ENCODE results near the gene DPP7.

Gene DPP7

GRCh38 chr9:137160716-137161557, 46.4 kb upstream of the DPP7 start:
- no peak for TF ChIP-seq CTCF (IDR thresholded peaks at IDR 0.05; ENCODE audit: insufficient read depth, low read depth, low read length, missing control alignments)
- H3K4me3 ChIP-seq (ENCODE audit: low read depth, low read length) = no peak overlapping the region
- DNase-seq (ENCODE audit: low read depth) = no peak

- TF ChIP-seq CTCF (IDR thresholded peaks at IDR 0.05; ENCODE audit: insufficient read depth, low read depth, low read length, missing control alignments) = no peak
- DNase-seq (ENCODE audit: low read depth) = no peak
- no peak overlapping the region for H3K4me3 ChIP-seq (ENCODE audit: low read depth, low read length)
These were observed 45.5 kb upstream of the DPP7 start for GRCh38 chr9:137160054-137160425.

- no peak for TF ChIP-seq CTCF (IDR thresholded peaks at IDR 0.05; ENCODE audit: insufficient read depth, low read depth, low read length, missing control alignments)
- DNase-seq (ENCODE audit: low read depth) = peak; percentile 63
- H3K4me3 ChIP-seq (ENCODE audit: low read depth, low read length) = no peak overlapping the region
These were observed 44.8 kb upstream of the DPP7 start for GRCh38 chr9:137159105-137160053.

- no peak overlapping the region for H3K4me3 ChIP-seq (ENCODE audit: low read depth, low read length)
- peak; percentile 39 for DNase-seq (ENCODE audit: low read depth)
- TF ChIP-seq CTCF (IDR thresholded peaks at IDR 0.05; ENCODE audit: insufficient read depth, low read depth, low read length, missing control alignments) = no peak
These were observed 44.1 kb upstream of the DPP7 start for GRCh38 chr9:137158625-137159024.

GRCh38 chr9:137157618-137158415, 43.3 kb upstream of the DPP7 start:
- DNase-seq (ENCODE audit: low read depth) = no peak
- H3K4me3 ChIP-seq (ENCODE audit: low read depth, low read length) = no peak overlapping the region
- TF ChIP-seq CTCF (IDR thresholded peaks at IDR 0.05; ENCODE audit: insufficient read depth, low read depth, low read length, missing control alignments) = no peak

GRCh38 chr9:137156567-137157375, 42.2 kb upstream of the DPP7 start:
- H3K4me3 ChIP-seq (ENCODE audit: low read depth, low read length) = no peak overlapping the region
- peak; percentile 64 for DNase-seq (ENCODE audit: low read depth)
- no peak for TF ChIP-seq CTCF (IDR thresholded peaks at IDR 0.05; ENCODE audit: insufficient read depth, low read depth, low read length, missing control alignments)

Measured in GM12865 (cell line).